Germinal center (tissue), 1 donor: ENCODE results near the gene PTPN2.
A peak's percentile ranks its signal among the peaks of the same experiment; 100 is the strongest.

Experiments
- DNase-seq: peaks from one replicate; pipeline ENCODE4 v3.0.0; 2012; ENCODE audit warnings: mixed read lengths, low spot score

PTPN2 gene

GRCh38 chr18:12857991-12858544 lies 26.0 kb downstream of the PTPN2 start:
- DNase-seq: no peak

GRCh38 chr18:12857215-12857905 lies 26.7 kb downstream of the PTPN2 start:
- DNase-seq: no peak

GRCh38 chr18:12855916-12856315 lies 28.1 kb downstream of the PTPN2 start:
- DNase-seq: no peak

- DNase-seq: no peak
These were observed 31.3 kb downstream of the PTPN2 start for GRCh38 chr18:12852566-12853315.

GRCh38 chr18:12851716-12852115 lies 32.3 kb downstream of the PTPN2 start:
- no peak for DNase-seq

- DNase-seq: no peak
These were observed 34.5 kb downstream of the PTPN2 start for GRCh38 chr18:12849548-12849947.

- DNase-seq: no peak
These were observed 35.6 kb downstream of the PTPN2 start for GRCh38 chr18:12848405-12848804.

GRCh38 chr18:12844391-12844790 lies 39.6 kb downstream of the PTPN2 start:
- DNase-seq: no peak

GRCh38 chr18:12843420-12844350 lies 40.4 kb downstream of the PTPN2 start:
- no peak for DNase-seq

GRCh38 chr18:12842459-12843380 lies 41.3 kb downstream of the PTPN2 start:
- DNase-seq: no peak

GRCh38 chr18:12841070-12841469 lies 43.0 kb downstream of the PTPN2 start:
- no peak for DNase-seq

GRCh38 chr18:12840382-12840781 lies 43.7 kb downstream of the PTPN2 start:
- DNase-seq: no peak

GRCh38 chr18:12839526-12840196 lies 44.4 kb downstream of the PTPN2 start:
- peak; percentile 38 for DNase-seq

- DNase-seq: peak; percentile 67
These were observed 44.9 kb downstream of the PTPN2 start for GRCh38 chr18:12839057-12839525.

- DNase-seq: no peak
These were observed 45.8 kb downstream of the PTPN2 start for GRCh38 chr18:12838178-12838634.

- no peak for DNase-seq
These were observed 46.3 kb downstream of the PTPN2 start for GRCh38 chr18:12837747-12838146.

GRCh38 chr18:12836551-12836950 lies 47.5 kb downstream of the PTPN2 start:
- no peak for DNase-seq

GRCh38 chr18:12828116-12829051 lies 55.7 kb downstream of the PTPN2 start:
- DNase-seq: no peak

- DNase-seq: no peak
These were observed 56.4 kb downstream of the PTPN2 start for GRCh38 chr18:12827588-12827987.
